GM12878 (cell line): Measurements from ENCODE around the gene LMAN2L. TPM values are rescaled to one million over a fixed set of nuclear protein-coding genes. Genes with fewer than 3 reads are reported as not detected.

Source experiments
- ATAC-seq: fragments of 200-7000 bp; cut with Tn5 transposase; 3 replicates; pipeline ENCODE4 v1.9.1; 2020; ENCODE audit warnings: mild to moderate bottlenecking, moderate library complexity
- BruUV-seq: library from RNA; stranded (reverse); fragments of 400-500 nt; replicated peaks from 2 replicates; lab custom pipeline; 2021; lab: Mats Ljungman, UMichigan
- CTCF ChIA-PET: fragments of 300-600 bp; sonication (Branson Sonifier 250); formaldehyde crosslinking; extraction: SDS; loops from one replicate; lab custom pipeline; 2021; ENCODE audit warnings: inconsistent platforms; lab: Yijun Ruan, JAX
- POLR2A ChIA-PET: fragments of 350-600 bp; formaldehyde crosslinking; extraction: SDS; loops from one replicate; lab custom pipeline; 2021; ENCODE audit warnings: inconsistent platforms; lab: Charles Lee
- RAD21 ChIA-PET: fragments of 300-600 bp; sonication (Branson Sonifier 250); formaldehyde crosslinking; loops from one replicate; lab custom pipeline; 2023; ENCODE audit warnings: antibody characterized with exemption; ENCODE audit not compliant: unreplicated experiment; lab: Charles Lee
- SMC1A ChIA-PET: fragments of 300-600 bp; sonication (Branson Sonifier 250); formaldehyde crosslinking; loops from one replicate; lab custom pipeline; 2023; ENCODE audit not compliant: unreplicated experiment, uncharacterized antibody; lab: Charles Lee
- DNase-seq: peaks from one replicate; pipeline ENCODE4 v3.0.0-alpha.2; 2011; ENCODE audit warnings: low read depth, low spot score
- FAIRE-seq: peaks from 3 replicates; lab custom pipeline; 2011; peaks lifted over from hg19 to GRCh38; lab: Jason Lieb, UNC
- H2AFZ ChIP-seq: 2 replicates; pipeline ENCODE4 v1.6.0; 2011; ENCODE audit warnings: low read depth, low read length, control low read depth; ENCODE audit not compliant: control insufficient read depth
- H3K27ac ChIP-seq: 2 replicates; pipeline ENCODE4 v1.5.1; 2011; ENCODE audit warnings: control low read depth; ENCODE audit not compliant: control insufficient read depth, insufficient read depth
- H3K27me3 ChIP-seq, 2 experiments: replicated peaks in 1 of 2; 2 replicates each; pipeline versions ENCODE4 v1.6.0 to v1.6.1; 2011; ENCODE audit warnings: low read length in 1 of 2; ENCODE audit not compliant: control insufficient read depth in 2 of 2, insufficient read depth in 2 of 2
- H3K36me3 ChIP-seq, 2 experiments: 2 replicates each; pipeline ENCODE4 v1.5.1; 2011; ENCODE audit warnings: low read length in 1 of 2; ENCODE audit not compliant: control insufficient read depth in 2 of 2, insufficient read depth in 2 of 2
- H3K4me1 ChIP-seq: 2 replicates; pipeline ENCODE4 v1.6.1; 2011; ENCODE audit warnings: mild to moderate bottlenecking, low read length, moderate library complexity, mixed read lengths; ENCODE audit not compliant: control insufficient read depth, insufficient read depth
- H3K4me2 ChIP-seq: 2 replicates; pipeline ENCODE4 v1.6.0; 2011; ENCODE audit warnings: control low read depth; ENCODE audit not compliant: control insufficient read depth, insufficient read depth
- H3K4me3 ChIP-seq: fragments of 200-600 bp; sonication (generic); 2 replicates; pipeline ENCODE4 v1.5.1; 2016
- H3K79me2 ChIP-seq: 2 replicates; pipeline ENCODE4 v1.6.0; 2011; ENCODE audit warnings: low read length; ENCODE audit not compliant: control insufficient read depth, insufficient read depth
- H3K9ac ChIP-seq: 2 replicates; pipeline ENCODE4 v1.8.0; 2011; ENCODE audit warnings: low read length, control low read depth, mixed read lengths; ENCODE audit not compliant: control insufficient read depth, insufficient read depth
- H3K9me3 ChIP-seq: replicated peaks from 3 replicates; pipeline ENCODE4 v1.5.1; 2011; ENCODE audit warnings: mild to moderate bottlenecking, low read length; ENCODE audit not compliant: control insufficient read depth, insufficient read depth
- H4K20me1 ChIP-seq: 2 replicates; pipeline ENCODE4 v1.6.0; 2011; ENCODE audit not compliant: control insufficient read depth, insufficient read depth
- ATF3 ChIP-seq: IDR thresholded peaks from 2 replicates; pipeline ENCODE4 v1.6.1; 2011; ENCODE audit warnings: low read depth, mild to moderate bottlenecking, low read length, moderate library complexity, borderline replicate concordance; ENCODE audit errors: extremely low read depth
- BCL3 ChIP-seq: IDR thresholded peaks from 2 replicates; pipeline ENCODE4 v1.6.1; 2011; ENCODE audit warnings: borderline replicate concordance, low read depth, mild to moderate bottlenecking, moderate library complexity, low read length; ENCODE audit not compliant: insufficient read depth, poor library complexity, severe bottlenecking
- CREM ChIP-seq: IDR thresholded peaks from 2 replicates; pipeline ENCODE4 v1.6.1; 2014; ENCODE audit warnings: antibody characterized with exemption, low read depth
- ELK1 ChIP-seq: IDR thresholded peaks from 2 replicates; pipeline ENCODE4 v1.6.1; 2012; ENCODE audit warnings: low read depth, low read length, improper control_type of control experiment
- GATAD2B ChIP-seq: fragments of 450-650 bp; conservative IDR thresholded peaks from 2 replicates; pipeline ENCODE4 v1.6.1; 2017; ENCODE audit warnings: low read depth, mild to moderate bottlenecking, moderate library complexity
- HDGF ChIP-seq: fragments of 450-650 bp; IDR thresholded peaks from 2 replicates; pipeline ENCODE4 v1.6.1; 2016; ENCODE audit warnings: antibody characterized with exemption
- JUNB ChIP-seq: IDR thresholded peaks from 2 replicates; pipeline ENCODE4 v1.6.1; 2016; ENCODE audit warnings: antibody characterized with exemption, mild to moderate bottlenecking
- KDM1A ChIP-seq: fragments of 200-600 bp; sonication (generic); IDR thresholded peaks from 2 replicates; pipeline ENCODE4 v1.6.1; 2016; ENCODE audit warnings: borderline replicate concordance
- MEF2B ChIP-seq: fragments of 450-650 bp; IDR thresholded peaks from 2 replicates; pipeline ENCODE4 v1.6.1; 2018; ENCODE audit warnings: mild to moderate bottlenecking, moderate library complexity; ENCODE audit not compliant: partially characterized antibody, poor library complexity, severe bottlenecking
- NKRF ChIP-seq: fragments of 450-650 bp; conservative IDR thresholded peaks from 2 replicates; pipeline ENCODE4 v1.6.1; 2017; ENCODE audit warnings: mild to moderate bottlenecking, moderate library complexity
- POU2F2 ChIP-seq: IDR thresholded peaks from 3 replicates; pipeline ENCODE4 v1.6.1; 2011; ENCODE audit warnings: low read depth, mild to moderate bottlenecking, low read length, borderline replicate concordance
- RELB ChIP-seq: fragments of 450-650 bp; IDR thresholded peaks from 2 replicates; pipeline ENCODE4 v1.6.1; 2017; ENCODE audit warnings: low read depth, mild to moderate bottlenecking, moderate library complexity
- SP1 ChIP-seq: IDR thresholded peaks from one replicate; pipeline ENCODE4 v1.6.1; 2011; ENCODE audit warnings: low read depth, low read length
- TAF1 ChIP-seq: IDR thresholded peaks from 2 replicates; pipeline ENCODE4 v1.6.1; 2011; ENCODE audit warnings: mild to moderate bottlenecking, low read depth, low read length, borderline replicate concordance
- ZBED1 ChIP-seq: IDR thresholded peaks from 2 replicates; pipeline ENCODE4 v1.6.1; 2016; ENCODE audit warnings: borderline replicate concordance
- WGBS: methylation state at CpG from one replicate; pipeline ENCODE4 v1.1.6; 2016; ENCODE audit warnings: low lambda C conversion rate; ENCODE audit not compliant: insufficient replicate concordance, insufficient coverage; ENCODE audit errors: missing lambda C conversion rate; 5-methylcytosine and 5-hydroxymethylcytosine counted together
- in situ Hi-C: fragments of 300-500 bp; cut with MboI; formaldehyde crosslinking; loops from 9 replicates; pipeline ENCODE4 v1.14.3; 2018; ENCODE audit warnings: mixed read lengths
- intact Hi-C: fragments of 100-400 bp; cut with micrococcal nuclease; formaldehyde crosslinking; loops from one replicate; pipeline ENCODE4 v1.14.2; 2022; ENCODE audit not compliant: unreplicated experiment
- polyA plus RNA-seq, 11 experiments: library from polyadenylated mRNA; depleted of rRNA in 4 of 11; unstranded in 6 of 11; stranded (reverse) in 5 of 11; fragments of >200 nt; fragmentation: Nextera tagmentation in 4 of 11; fragmentation: Illumina TruSeq in 1 of 11; extraction: Ambion mirVana in 4 of 11; extraction: Trizol in 1 of 11; gene quantifications; 1 replicate in 1 of 11; 2 replicates in 10 of 11; pipeline versions ENCODE4 v1.2.1 to v1.2.3, GENCODE V29; 2011 to 2016; ENCODE audit warnings: inconsistent platforms in 2 of 11, missing spikeins in 2 of 11, low read depth in 1 of 11
- total RNA-seq, 4 experiments: library from RNA; depleted of rRNA in 3 of 4; stranded (reverse); fragments of >200 nt in 3 of 4; fragmentation: Illumina TruSeq in 1 of 4; extraction: Trizol in 1 of 4; gene quantifications; 2 replicates each; pipeline versions ENCODE4 v1.2.1 to v1.2.3, GENCODE V29; 2013 to 2021

LMAN2L gene
- total and polyA plus RNA-seq, 10 of the 15 experiments (the other 5 are each of a cell fraction or from before 2014, with no cell fraction given): 5.7 to 16.3 (median 10.7) TPM

GRCh38 chr2:96772903-96773671, 33.2 kb upstream of the LMAN2L start:
- WGBS: 9% methylated on average over 12 of the region's 12 CpGs
- Histone ChIP-seq H3K9me3 (no peaks in the 10 kb centered on the region), H2AFZ (no peak overlapping the region), H3K79me2 (peaks cover 26% of the 10 kb centered on the region), H4K20me1 (no peaks in the 10 kb centered on the region), H3K9ac (no peak overlapping the region), H3K4me2 (peak overlapping the region; percentile 73), H3K4me3 (peak overlapping the region; percentile 44; the same call in 1 of the 2 replicates), H3K36me3 (no peaks in the 10 kb centered on the region; a peak in 2 of 4 replicates), H3K4me1 (peaks cover 59% of the 10 kb centered on the region), H3K27ac (peak overlapping the region; percentile 71), H3K27me3 (no peaks in the 10 kb centered on the region)
- DNase-seq (peak; percentile 73), FAIRE-seq (peak; percentile 82), ATAC-seq (peak; percentile 52)
- CTCF ChIA-PET: interaction anchor here (0.7 to 7.6 kb wide), 12 partner anchors 11 to 449 kb away, joined by 3 to 153 read pairs (median 4); partner anchors contain the start of genes ANKRD39, CNNM3 and CNNM4
- in situ Hi-C loops (no loop called here), intact Hi-C loops (no loop called here)
- SMC1A ChIA-PET: interaction anchor here (0.7 to 7.7 kb wide), 6 partner anchors 10 to 428 kb away, joined by 3 to 100 read pairs (median 6); partner anchors contain the start of gene CNNM4
- POLR2A ChIA-PET: interaction anchor here (0.5 to 3.9 kb wide), 7 partner anchors 10 to 240 kb away, joined by 3 to 88 read pairs (median 4); partner anchors contain the start of genes CNNM3 and CNNM4
- RAD21 ChIA-PET: interaction anchor here (0.9 to 3.7 kb wide), 9 partner anchors 8 to 245 kb away, joined by 3 to 92 read pairs (median 4); partner anchors contain the start of genes ANKRD39, CNNM3 and CNNM4
- BruUV-seq: no TSS peak
- TF ChIP-seq KDM1A (no peak), BCL3 (peak; percentile 17), ATF3 (no peak), ZBED1 (peak; percentile 79; the same call in 1 of the 2 replicates), GATAD2B (peak; percentile 67), CREM (peak; percentile 44; the same call in 1 of the 2 replicates), JUNB (peak; percentile 67), NKRF (peak; percentile 35; the same call in 1 of the 2 replicates), POU2F2 (peak; percentile 96; the same call in 2 of the 3 replicates), TAF1 (no peak), ELK1 (no peak), HDGF (peak; percentile 77), MEF2B (peak; percentile 73), RELB (0 out of 2 replicates have a peak, but pooled peaks have one; percentile 20), SP1 (peak; percentile 9)
